Measurements from ENCODE around the gene CACNA1D. TPM values are rescaled to one million over a fixed set of nuclear protein-coding genes. Genes with fewer than 3 reads are reported as not detected.

CACNA1D gene
- polyA plus RNA-seq, 10 donors, result 1.3 to 3.1 (median 1.7) TPM

DNA sequence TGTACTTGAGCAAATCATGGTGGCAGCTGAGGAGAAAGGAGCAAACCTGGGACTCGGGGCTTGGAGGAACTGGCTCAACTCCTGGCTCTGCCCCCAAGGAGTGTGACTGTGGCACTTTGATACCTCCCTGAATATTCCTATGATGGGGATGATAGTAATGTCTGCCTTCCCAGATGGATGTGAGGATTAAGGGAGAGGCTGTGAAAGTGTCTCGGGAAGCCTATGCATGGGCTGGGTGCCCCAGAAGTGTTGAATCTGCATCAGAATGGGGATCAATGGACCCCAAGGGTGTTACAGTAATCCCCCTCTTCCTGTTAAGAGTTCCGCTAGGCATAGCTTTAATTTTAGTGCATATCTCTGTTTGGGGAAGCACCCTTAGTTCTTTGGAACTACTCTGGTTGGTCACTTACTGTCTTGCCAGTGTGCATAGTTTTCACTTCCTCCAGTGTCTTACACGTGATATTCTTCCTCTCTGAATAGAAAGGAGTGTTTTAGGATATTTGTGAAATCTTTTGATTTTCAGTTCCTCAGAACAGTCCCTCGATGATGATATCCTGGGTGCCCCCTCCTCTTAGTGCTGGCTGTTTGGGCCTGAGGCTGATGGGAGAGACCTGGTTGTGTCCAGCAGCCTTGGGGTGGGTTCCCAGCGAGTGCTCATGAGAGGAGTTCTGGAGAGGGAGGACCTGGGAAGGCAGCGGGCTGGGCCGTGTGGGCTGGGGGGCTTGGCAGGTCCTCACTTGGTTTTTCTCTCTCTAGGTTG is 254.3 kb downstream of the CACNA1D start:
- DNase-seq, result peak in 1 of 3 donors; percentile 17

DNA sequence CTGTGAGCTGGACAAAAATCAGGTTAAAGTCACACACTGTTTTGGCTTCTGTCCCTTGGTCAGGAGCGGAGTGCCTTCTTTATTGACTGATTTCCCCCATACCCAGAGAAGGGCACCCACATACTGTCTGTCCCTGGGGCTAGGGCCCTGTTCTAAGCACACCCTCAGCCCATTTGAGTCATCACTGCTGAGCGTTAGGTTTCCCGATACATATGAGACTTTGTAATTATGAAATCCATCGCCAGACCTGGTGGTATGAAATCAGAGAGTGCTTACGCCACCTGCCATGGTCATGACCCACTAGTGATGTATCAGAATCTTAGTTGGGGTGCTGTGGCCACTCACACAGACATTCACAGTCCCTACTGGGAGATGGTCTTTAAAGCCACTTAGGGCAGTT is 255.0 kb downstream of the CACNA1D start:
- no peak for DNase-seq

DNA sequence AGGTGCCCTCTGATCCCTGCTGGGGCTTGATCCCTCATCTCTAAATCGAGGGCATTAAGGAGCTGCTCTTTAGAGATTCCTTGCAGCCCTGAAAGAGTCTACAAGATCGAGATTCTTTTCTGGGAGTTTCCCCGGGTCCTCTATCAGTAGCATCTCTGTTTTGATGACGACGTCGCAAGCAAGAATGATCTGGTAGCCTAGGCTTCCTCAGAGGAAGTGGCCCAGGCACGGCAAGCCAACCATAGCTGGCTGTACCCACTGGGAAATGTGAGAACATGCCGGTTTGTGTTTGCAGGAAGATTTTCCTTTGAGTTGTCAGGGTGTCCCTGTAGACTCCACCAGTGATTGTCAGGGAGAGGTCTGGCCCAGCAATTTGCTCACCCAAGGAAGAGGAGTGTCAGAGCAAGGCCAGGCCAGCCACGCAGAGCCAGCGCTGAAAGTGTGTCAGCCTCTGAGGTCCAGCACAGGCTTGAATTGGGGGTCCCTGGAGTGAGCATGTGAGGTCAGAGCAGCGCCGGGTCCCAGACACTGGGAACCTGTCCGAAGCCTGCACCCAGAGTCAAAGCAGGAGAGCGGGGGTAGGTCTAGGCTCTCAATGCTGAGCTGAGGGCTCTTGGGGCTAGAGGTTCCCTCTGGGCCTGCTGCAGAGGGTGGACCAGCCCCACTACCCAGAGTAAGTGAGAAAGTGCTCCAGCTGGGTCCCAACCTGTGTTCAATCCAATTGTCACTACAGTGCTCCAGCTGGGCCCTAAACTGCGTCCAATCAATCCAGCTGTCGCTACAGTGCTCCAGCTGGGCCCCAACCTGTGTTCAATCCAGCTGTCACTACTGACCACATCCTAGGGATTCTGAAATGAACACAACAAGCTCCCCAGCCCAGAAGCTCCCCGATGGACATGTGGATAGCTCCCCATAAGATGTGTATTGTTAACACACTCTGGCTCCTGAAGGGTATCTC is 256.1 kb downstream of the CACNA1D start:
- peak in 1 of 3 donors; percentile 17 for DNase-seq

- no peak for DNase-seq
These were observed 259.2 kb downstream of the CACNA1D start for GRCh38 chr3:53753518-53754183.

GRCh38 chr3:53754325-53754724 is 259.9 kb downstream of the CACNA1D start:
- DNase-seq, result no peak

DNA sequence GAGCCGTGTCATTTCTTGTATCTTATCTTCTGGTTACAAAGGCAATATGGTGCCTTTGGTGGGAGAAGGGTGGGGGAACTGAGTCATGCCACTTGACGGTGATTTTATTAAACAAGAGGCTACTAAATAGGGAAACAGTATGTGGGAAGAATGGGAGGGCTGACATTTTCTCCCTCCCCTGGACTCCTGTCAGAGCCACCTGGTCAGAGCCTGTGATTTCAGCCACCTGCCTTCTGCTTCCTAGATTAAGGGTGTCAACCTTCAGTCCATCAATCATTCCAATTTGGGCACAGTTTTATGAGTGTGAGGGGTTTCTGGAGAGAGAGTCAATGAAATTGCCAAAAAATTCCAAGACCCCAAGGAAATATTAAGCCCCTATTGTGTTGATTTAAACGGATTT is 264.4 kb downstream of the CACNA1D start:
- DNase-seq, result no peak

DNA sequence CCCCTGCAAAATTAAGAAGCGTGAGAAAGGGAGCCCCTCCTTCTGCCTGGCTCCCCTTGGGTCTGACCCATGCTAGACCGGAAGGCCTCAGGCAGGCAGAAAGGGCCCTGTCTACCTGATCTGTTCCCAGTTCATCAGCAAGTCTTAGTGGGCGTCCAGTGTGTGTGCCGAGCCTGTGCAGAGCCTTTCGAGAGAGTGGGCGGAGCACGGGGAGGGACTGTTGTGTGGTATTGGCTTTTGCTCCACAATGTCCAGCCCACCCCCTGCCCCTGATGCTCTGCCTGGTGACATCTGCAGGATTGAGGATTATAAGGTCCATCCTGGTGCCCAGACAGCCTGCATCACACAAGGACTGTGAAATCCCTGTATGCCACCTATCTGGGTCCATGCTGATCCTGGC is 268.9 kb downstream of the CACNA1D start:
- DNase-seq, result no peak

GRCh38 chr3:53764026-53764775 is 269.8 kb downstream of the CACNA1D start:
- no peak for DNase-seq

DNA sequence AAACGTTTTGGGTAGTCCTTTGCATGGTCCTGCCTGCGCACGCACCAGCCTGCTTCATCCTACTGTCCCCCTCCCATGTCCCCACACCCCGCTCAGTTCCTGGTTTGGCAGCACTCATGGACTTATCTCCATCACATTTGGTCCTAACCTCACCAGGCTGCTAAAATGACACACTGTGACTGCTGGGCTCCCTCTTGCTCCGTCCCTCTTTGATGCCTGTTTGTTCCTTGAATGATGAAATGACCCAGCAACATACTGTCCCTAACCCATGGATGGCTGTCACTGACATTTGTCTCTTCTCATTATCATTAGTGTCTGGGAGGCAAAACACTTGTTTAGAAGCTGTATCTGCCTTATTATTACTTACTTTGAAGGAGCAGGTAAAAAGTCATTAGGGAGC is 271.3 kb downstream of the CACNA1D start:
- no peak for DNase-seq

DNA sequence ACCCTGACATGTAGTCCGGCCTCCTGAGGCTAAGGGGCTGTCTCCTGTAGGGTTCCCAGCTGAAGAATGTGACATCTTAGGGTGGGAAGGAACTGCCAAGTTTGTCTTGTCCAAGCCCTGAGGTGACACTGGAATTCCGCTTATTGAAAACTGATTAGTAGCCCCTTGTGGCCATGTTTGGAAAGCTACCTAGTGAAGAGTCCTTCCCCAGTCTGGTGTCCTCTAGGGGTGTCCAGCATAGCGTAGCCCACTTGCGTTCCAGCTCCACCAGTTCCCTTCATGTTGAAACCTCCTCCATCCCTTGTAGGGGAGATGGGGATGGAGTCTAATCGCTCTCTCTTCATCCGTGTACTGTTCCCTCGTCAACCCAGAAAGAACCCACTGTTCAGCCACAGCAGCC is 272.3 kb downstream of the CACNA1D start:
- no peak for DNase-seq

GRCh38 chr3:53768478-53769459 is 274.4 kb downstream of the CACNA1D start:
- DNase-seq, result no peak

GRCh38 chr3:53772562-53772961 is 278.2 kb downstream of the CACNA1D start:
- no peak for DNase-seq

DNA sequence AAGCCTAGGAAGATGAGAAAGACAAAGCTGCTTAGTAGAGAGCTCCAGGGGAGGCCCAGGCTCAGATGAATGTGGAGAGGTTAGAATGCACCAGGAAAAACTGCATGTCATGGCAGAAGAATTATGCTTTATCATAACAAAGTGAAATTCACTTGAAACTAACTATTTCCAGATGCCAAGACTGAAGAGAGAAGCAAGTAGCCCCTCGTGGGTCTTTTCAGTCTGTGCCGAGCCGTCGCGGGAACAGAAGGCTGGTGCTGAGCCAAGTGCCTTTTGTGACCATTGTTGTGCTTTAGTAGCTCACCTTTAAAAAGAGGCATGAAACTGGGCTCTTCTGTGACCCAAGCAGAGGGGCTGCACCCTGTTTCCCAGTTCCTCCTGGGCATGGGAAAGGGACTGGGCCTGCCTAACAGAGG is 278.6 kb downstream of the CACNA1D start:
- peak in 2 of 3 donors; percentile 40 to 52 for DNase-seq

- peak; percentile 42 to 70 (median 66) for DNase-seq
These were observed 279.4 kb downstream of the CACNA1D start for GRCh38 chr3:53773611-53774368.

GRCh38 chr3:53774414-53774813 is 280.0 kb downstream of the CACNA1D start:
- DNase-seq, result no peak

DNA sequence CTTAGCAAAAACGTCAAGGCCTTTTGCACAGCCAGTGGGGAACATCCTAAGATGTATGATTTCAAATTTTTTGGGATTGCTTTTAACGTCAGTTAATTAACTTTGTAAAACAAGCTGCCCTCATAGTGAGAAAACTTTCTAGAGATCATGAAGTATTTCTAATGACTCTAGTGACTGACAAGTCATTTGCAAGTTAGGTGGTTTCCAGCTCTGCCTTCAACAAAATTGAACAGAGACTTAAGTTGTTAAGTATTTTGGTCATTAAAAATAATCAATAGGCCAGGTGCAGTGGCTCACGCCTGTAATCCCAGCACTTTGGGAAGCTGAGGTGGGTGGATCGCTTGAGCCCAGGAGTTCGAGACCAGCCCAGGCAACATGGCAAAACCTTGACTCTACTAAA is 280.6 kb downstream of the CACNA1D start:
- DNase-seq, result no peak

DNA sequence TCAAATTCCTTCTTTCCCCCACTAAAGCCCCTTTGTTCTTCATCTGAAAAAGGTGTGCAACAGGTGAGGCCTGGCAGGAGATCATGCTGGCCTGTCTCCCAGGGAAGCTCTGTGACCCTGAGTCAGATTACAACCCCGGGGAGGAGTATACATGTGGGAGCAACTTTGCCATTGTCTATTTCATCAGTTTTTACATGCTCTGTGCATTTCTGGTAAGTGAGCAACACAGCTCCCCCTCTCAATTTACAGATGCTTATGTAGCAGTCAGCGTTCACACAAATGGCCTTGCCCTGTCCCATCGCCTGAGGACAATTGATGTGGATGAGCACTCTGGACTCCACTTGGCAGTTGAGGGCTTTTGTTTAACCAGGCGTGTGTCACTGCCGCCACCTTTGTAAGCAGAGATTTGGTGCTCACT is 281.4 kb downstream of the CACNA1D start:
- DNase-seq, result no peak

DNA sequence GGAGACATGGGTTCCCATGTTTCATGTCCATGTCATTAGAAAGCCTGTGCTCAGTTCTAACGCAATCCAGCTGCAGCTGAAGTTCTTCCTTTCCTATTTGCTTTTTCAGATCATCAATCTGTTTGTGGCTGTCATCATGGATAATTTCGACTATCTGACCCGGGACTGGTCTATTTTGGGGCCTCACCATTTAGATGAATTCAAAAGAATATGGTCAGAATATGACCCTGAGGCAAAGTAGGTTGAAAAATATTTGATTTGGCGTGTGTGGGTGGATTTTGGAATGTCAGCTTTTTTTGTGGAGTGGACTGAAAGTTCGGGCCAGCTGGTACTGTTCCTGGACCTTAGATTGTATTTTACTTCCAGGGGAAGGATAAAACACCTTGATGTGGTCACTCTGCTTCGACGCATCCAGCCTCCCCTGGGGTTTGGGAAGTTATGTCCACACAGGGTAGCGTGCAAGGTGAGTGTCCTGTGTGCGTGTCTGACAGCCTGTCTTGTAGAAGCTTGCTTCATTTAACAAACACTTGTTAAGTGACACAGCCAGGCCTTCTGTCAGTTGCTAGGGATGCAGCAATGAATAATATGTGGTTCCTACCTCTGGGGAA is 282.2 kb downstream of the CACNA1D start:
- DNase-seq, result peak in 2 of 3 donors; percentile 17 to 20

- no peak for DNase-seq
These were observed 283.1 kb downstream of the CACNA1D start for GRCh38 chr3:53777468-53777867.

Data from muscle of back (tissue), 11 donors.